Activated naive CD4-positive, alpha-beta T cell treated with anti-CD3 and anti-CD28 coated beads, Interleukin-2, amount 50 U/mL, for 72 hours (primary cell): ENCODE results near the gene PASK. TPM values are rescaled to one million over a fixed set of nuclear protein-coding genes. Genes with fewer than 3 reads are reported as not detected.

Experiments used
- ATAC-seq, 2 donors: fragments of 150-1000 bp; cut with Tn5 transposase; 2 replicates each; pipeline ENCODE4 v1.10.0; 2021; ENCODE audit warnings: mild to moderate bottlenecking in 2 of 2, moderate library complexity in 2 of 2
- DNase-seq, 2 donors: peaks; one replicate each; pipeline ENCODE4 v3.0.0; 2021 to 2022; ENCODE audit warnings: low spot score in 2 of 2
- H3K27ac Mint-ChIP-seq, 2 donors: one replicate each; pipeline ENCODE4 v1.8.0; 2022; ENCODE audit warnings: mild to moderate bottlenecking in 2 of 2, mixed read lengths in 2 of 2
- H3K36me3 Mint-ChIP-seq, 2 donors: one replicate each; pipeline ENCODE4 v1.8.0; 2022; ENCODE audit warnings: mixed read lengths in 2 of 2
- H3K9me3 Mint-ChIP-seq, 2 donors: one replicate each; pipeline ENCODE4 v1.8.0; 2022; ENCODE audit warnings: mixed read lengths in 2 of 2
- total RNA-seq, 2 donors: library from RNA; stranded (reverse); gene quantifications; one replicate each; pipeline ENCODE4 v1.2.3, GENCODE V29; 2022

Gene PASK
- total RNA-seq, 2 donors from 2014 or later, result 67.6 to 95.3 TPM

DNA sequence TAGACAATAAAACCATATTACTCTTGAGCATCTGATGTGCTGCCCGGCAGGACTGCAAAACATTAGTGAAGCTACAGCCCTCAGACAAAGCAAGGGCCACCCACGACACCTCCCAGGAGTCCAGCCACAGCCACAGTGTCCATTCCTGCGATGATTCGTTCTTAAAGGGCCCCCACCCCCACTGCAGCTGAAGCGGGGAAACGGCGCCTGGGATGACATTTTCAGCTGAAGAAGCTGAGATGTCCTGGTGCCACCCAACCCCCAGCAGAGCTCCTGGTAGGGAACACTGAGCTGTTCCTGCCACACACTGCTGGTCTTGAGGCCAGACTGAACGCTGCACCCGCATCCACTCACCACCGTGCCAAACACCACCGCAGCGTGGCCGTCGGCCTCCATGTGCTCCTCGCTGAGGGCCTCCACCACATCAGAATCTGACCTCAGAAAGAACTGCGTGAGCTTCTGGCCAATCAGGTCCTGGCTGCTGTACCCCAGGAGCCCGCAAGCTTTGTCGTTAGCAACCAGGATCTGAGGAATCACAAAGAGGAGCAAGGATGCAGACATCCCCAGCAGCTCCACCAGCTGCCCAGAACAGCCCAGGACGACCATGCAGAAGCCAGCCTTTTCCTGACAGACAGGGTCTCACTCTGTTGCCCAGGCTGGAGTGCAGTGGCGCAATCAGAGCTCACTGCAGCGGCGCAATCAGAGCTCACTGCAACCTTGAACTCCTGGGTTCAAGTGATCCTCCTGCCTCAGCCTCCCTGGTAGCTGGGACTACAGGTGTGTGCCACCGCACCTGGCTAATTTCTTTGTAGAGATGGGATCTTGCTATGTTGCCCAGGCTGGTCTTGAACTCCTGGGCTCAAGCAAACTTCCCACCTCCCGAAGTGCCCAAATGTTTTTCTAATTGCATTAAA lies 9.5 kb downstream of the PASK start:
- Mint-ChIP-seq H3K27ac (no peak overlapping the region), H3K9me3 (no peaks in the 10 kb centered on the region)

DNA sequence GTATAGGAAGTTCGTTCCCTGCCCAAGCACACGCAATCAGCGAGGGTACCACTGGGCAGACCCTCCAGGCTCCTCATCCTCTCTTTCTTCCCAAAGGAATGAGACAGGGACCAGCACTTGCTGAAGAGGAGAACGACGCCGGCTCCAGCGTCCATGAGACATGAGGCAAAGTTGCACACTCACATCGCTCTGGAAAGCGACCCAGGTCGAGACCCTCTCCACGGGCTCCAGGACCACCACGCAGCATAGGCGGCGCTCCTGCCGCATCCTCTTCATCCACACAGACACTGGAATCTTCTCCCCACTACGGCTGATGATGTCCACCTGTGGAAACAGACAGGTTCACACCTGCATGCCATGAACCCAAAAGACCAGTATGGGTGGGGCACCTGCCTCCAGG lies 10.8 kb downstream of the PASK start:
- ATAC-seq (no peak), DNase-seq (no peak)
- Mint-ChIP-seq H3K27ac (no peak overlapping the region), H3K36me3 (peaks cover 7 to 10% of the 10 kb centered on the region in 2 donors), H3K9me3 (no peaks in the 10 kb centered on the region)

More for the DNA sequence above, 9.5 kb downstream of the PASK start:
- no peak for ATAC-seq
- peaks cover 7 to 10% of the 10 kb centered on the region in 2 donors for H3K36me3 Mint-ChIP-seq
- no peak for DNase-seq

DNA sequence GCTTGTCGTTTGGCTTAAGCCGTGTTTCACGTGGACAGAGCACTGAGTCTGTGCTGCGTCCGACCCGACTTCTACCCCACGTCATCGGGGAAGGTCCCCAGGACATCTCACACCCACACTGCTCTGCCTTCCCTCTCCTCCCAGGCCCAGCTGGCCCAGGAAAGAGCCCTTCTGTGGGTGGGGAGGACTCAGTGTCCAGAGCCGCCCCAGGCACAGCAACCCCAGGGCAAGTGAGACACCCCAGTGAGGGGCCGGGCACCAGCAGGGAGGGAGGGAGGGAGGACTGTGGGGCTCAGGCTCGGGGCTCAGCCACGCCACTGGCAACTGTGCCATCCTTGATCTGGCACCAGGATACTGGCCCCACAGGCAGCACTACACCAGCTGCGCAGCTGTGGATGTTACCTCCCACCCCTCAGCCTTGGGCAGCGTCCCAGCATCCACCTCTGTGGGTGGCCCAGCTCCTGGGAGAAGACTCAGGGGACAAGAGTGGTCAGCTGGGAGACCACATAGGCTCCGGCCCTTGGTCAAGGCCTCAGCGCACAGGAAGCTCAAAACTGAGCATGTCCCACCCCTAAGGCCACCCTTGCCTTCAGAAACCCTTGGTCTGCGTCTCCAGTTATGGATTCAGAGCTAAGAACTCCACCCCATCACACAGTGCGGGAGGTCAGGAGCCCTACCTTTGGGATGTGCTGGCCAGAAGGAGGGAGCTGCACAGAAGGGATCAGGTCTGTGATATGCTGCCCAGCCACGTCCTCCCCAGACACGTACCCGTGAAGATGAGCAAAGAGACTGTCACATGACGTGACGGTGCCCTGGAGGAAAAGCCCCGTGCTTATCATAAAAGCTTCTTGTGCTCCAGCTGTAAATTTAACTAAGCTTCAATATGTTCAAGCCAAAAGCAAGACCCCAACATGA lies 11.7 kb downstream of the PASK start:
- DNase-seq (no peak), ATAC-seq (no peak)
- Mint-ChIP-seq H3K9me3 (no peaks in the 10 kb centered on the region), H3K27ac (no peak overlapping the region), H3K36me3 (peaks cover 15 to 19% of the 10 kb centered on the region in 2 donors)

DNA sequence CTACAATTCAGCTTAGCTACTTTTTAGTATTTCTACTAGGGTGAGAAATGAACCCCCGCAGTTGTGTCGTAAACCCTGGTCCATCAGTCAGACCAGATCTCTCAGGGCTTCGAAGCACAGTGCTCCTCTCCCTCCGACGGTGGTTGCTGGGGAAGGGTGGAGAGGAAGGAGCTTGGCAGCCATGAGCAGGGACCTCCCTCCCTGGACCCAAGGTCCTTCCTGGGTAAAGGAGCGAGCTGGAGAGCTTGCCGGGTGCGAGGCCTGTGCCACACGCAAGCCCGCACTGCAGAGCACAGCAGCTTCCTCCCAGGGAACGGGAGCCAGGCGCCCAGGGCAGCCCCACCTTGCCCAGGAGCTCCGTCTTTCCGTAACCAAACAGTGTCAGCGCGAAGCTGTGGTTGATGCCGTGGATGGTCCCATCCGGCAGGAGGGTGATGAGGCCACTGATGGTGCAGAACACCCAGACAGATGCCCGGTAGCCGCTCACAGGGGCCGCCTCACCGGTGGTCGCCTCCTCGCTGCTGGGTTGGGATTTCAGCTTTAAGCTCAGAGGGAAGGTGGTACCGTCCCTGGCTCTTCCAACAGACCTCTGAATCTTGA lies 12.5 kb downstream of the PASK start:
- no peak for ATAC-seq
- H3K27ac Mint-ChIP-seq, result no peak overlapping the region
- H3K9me3 Mint-ChIP-seq, result no peaks in the 10 kb centered on the region
- DNase-seq, result no peak
- peaks cover 16 to 17% of the 10 kb centered on the region in 2 donors for H3K36me3 Mint-ChIP-seq

GRCh38 chr2:241136191-241136590 lies 13.1 kb downstream of the PASK start:
- no peaks in the 10 kb centered on the region for H3K9me3 Mint-ChIP-seq
- no peak overlapping the region for H3K27ac Mint-ChIP-seq
- no peak for DNase-seq
- no peak for ATAC-seq
- H3K36me3 Mint-ChIP-seq, result peaks cover 16 to 17% of the 10 kb centered on the region in 2 donors

GRCh38 chr2:241135737-241136136 lies 13.5 kb downstream of the PASK start:
- DNase-seq (no peak), ATAC-seq (no peak)
- Mint-ChIP-seq H3K27ac (no peak overlapping the region), H3K36me3 (peaks cover 17% of the 10 kb centered on the region in 2 donors), H3K9me3 (no peaks in the 10 kb centered on the region)

- DNase-seq (no peak), ATAC-seq (no peak)
- H3K27ac Mint-ChIP-seq, result no peak overlapping the region
- H3K9me3 Mint-ChIP-seq, result no peaks in the 10 kb centered on the region
- H3K36me3 Mint-ChIP-seq, result peaks cover 16 to 18% of the 10 kb centered on the region in 2 donors
These were observed 14.6 kb downstream of the PASK start for GRCh38 chr2:241134711-241135110.

GRCh38 chr2:241133436-241133820 lies 15.8 kb downstream of the PASK start:
- no peaks in the 10 kb centered on the region for H3K9me3 Mint-ChIP-seq
- ATAC-seq (no peak), DNase-seq (no peak)
- peaks cover 18 to 25% of the 10 kb centered on the region in 2 donors for H3K36me3 Mint-ChIP-seq
- H3K27ac Mint-ChIP-seq, result no peak overlapping the region

DNA sequence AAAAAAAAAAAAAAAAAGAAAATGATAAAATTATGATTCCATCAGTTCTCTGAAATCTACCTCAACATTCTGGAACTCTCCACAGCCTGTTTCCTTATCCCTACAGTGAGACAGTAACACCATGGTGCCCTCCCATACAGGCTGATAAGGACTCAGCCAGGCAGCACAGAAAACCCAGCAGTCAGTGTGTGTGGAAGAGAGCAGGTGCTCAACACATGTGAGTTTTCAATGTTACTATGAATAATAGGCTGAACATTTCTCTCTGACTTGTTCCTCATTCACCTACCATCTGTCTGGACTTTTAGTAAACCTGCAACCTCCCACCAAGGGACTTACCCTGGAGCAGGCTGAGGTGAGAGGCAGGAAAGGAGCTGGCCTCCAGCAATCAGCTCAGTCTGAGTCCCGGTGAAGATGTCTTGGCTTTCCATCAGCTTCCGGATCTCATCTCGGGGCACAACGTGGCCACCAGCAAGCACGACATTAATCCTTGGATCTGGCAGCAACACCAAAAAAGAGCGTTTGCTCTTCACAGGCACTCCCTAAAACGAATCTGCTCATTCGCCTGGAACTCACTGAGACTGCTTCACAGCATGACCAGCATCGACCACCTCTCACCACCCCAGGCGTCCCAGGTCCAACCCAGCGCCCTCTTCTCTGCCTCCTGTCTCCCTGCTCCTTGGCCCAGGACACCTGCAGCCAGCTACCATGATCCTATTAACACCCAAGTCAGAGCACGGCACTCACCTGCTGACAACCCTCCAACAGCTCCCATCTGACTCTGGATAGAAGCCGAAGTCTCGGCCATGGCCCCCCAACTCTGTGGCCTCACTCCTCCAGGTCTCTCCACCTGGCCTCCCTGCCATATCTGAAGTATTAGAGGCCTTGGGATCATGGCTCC lies 16.5 kb downstream of the PASK start:
- no peak for ATAC-seq
- Mint-ChIP-seq H3K27ac (no peak overlapping the region), H3K36me3 (peaks cover 18 to 31% of the 10 kb centered on the region in 2 donors), H3K9me3 (no peaks in the 10 kb centered on the region)
- DNase-seq, result no peak

GRCh38 chr2:241131531-241131930 lies 17.7 kb downstream of the PASK start:
- H3K36me3 Mint-ChIP-seq, result peaks cover 18 to 37% of the 10 kb centered on the region in 2 donors
- no peaks in the 10 kb centered on the region for H3K9me3 Mint-ChIP-seq
- no peak overlapping the region for H3K27ac Mint-ChIP-seq
- ATAC-seq (no peak), DNase-seq (no peak)

- Mint-ChIP-seq H3K9me3 (no peaks in the 10 kb centered on the region), H3K27ac (peak overlapping the region in 1 of 2 donors; percentile 14), H3K36me3 (peaks cover 18 to 37% of the 10 kb centered on the region in 2 donors)
- ATAC-seq, result no peak
- DNase-seq, result no peak
These were observed 19.0 kb downstream of the PASK start for GRCh38 chr2:241130316-241130715.

GRCh38 chr2:241129086-241129871 lies 20.0 kb downstream of the PASK start:
- ATAC-seq (no peak), DNase-seq (no peak)
- Mint-ChIP-seq H3K27ac (peak overlapping the region; percentile 92 to 98), H3K36me3 (peaks cover 18 to 37% of the 10 kb centered on the region in 2 donors), H3K9me3 (no peaks in the 10 kb centered on the region)

- DNase-seq (no peak), ATAC-seq (peak in 1 of 2 donors; percentile 3)
- Mint-ChIP-seq H3K27ac (peak overlapping the region; percentile 92 to 98), H3K9me3 (no peaks in the 10 kb centered on the region), H3K36me3 (peaks cover 17 to 36% of the 10 kb centered on the region in 2 donors)
These were observed 21.0 kb downstream of the PASK start for GRCh38 chr2:241128266-241128665.

- H3K27ac Mint-ChIP-seq, result peak overlapping the region; percentile 14 to 92
- no peaks in the 10 kb centered on the region for H3K9me3 Mint-ChIP-seq
- DNase-seq (no peak), ATAC-seq (no peak)
- H3K36me3 Mint-ChIP-seq, result peaks cover 8 to 25% of the 10 kb centered on the region in 2 donors
These were observed 22.5 kb downstream of the PASK start for GRCh38 chr2:241126771-241127202.

GRCh38 chr2:241126201-241126611 lies 23.1 kb downstream of the PASK start:
- H3K36me3 Mint-ChIP-seq, result peaks cover 10 to 27% of the 10 kb centered on the region in 2 donors
- ATAC-seq, result no peak
- peak overlapping the region in 1 of 2 donors; percentile 14 for H3K27ac Mint-ChIP-seq
- no peak for DNase-seq
- H3K9me3 Mint-ChIP-seq, result no peaks in the 10 kb centered on the region
